HG02852 (cell line): ENCODE data around the gene WDR70.
A peak's percentile ranks its signal among the peaks of the same experiment; 100 is the strongest.
"Not testable (repeated sequence)": the region's sequence is repeated elsewhere in the genome, so short reads cannot be mapped to it uniquely, and the experiment has no call there.

Source experiments
- ATAC-seq: cut with Tn5 transposase; IDR thresholded peaks from one replicate; pipeline ENCODE4 v1.9.1; 2021; ENCODE audit warnings: mild to moderate bottlenecking, moderate library complexity; ENCODE audit not compliant: unreplicated experiment

WDR70 gene

GRCh38 chr5:37379100-37379628, at the start of gene WDR70:
Gene WDR70 (plus strand): TSS chr5:37379318. CDS start chr5:37379368, 50 bp downstream.
- ATAC-seq = peak; percentile 99

- not testable (repeated sequence) for ATAC-seq
Observed at GRCh38 chr5:37334754-37335153, 44.4 kb upstream of the WDR70 start.

- not testable (repeated sequence) for ATAC-seq
Observed at GRCh38 chr5:37342741-37343140, 36.4 kb upstream of the WDR70 start.

- ATAC-seq = no peak
Observed at GRCh38 chr5:37355161-37355560, 24.0 kb upstream of the WDR70 start.

- no peak for ATAC-seq
Observed at GRCh38 chr5:37370550-37370863, 8.6 kb upstream of the WDR70 start.

- ATAC-seq = peak; percentile 93
Observed at GRCh38 chr5:37370864-37371726, 8.0 kb upstream of the WDR70 start, which contains the start of gene NUP155. Gene NUP155 (minus strand): TSS chr5:37371106. CDS start chr5:37370977, 129 bp downstream.

- no peak for ATAC-seq
Observed at GRCh38 chr5:37375091-37375490, 4.0 kb upstream of the WDR70 start.

- ATAC-seq = not testable (repeated sequence)
Observed at GRCh38 chr5:37378066-37378465, 1.1 kb upstream of the WDR70 start.

GRCh38 chr5:37391591-37391990, 12.5 kb downstream of the WDR70 start:
- no peak for ATAC-seq

- ATAC-seq = no peak
Observed at GRCh38 chr5:37396352-37396751, 17.2 kb downstream of the WDR70 start.

GRCh38 chr5:37400501-37400900, 21.4 kb downstream of the WDR70 start:
- ATAC-seq = no peak

- ATAC-seq = no peak
Observed at GRCh38 chr5:37412515-37412914, 33.4 kb downstream of the WDR70 start.

- ATAC-seq = not testable (repeated sequence)
Observed at GRCh38 chr5:37415456-37415855, 36.3 kb downstream of the WDR70 start.

- no peak for ATAC-seq
Observed at GRCh38 chr5:37417347-37417746, 38.2 kb downstream of the WDR70 start.

GRCh38 chr5:37424441-37424840, 45.3 kb downstream of the WDR70 start:
- no peak for ATAC-seq

GRCh38 chr5:37428044-37428443, 48.9 kb downstream of the WDR70 start:
- no peak for ATAC-seq

- ATAC-seq = no peak
Observed at GRCh38 chr5:37435261-37435660, 56.1 kb downstream of the WDR70 start.

GRCh38 chr5:37436146-37436934, 57.2 kb downstream of the WDR70 start:
- ATAC-seq = peak; percentile 57

- no peak for ATAC-seq
Observed at GRCh38 chr5:37437711-37438110, 58.6 kb downstream of the WDR70 start.

GRCh38 chr5:37445783-37446182, 66.7 kb downstream of the WDR70 start:
- not testable (repeated sequence) for ATAC-seq

GRCh38 chr5:37448941-37449340, 69.8 kb downstream of the WDR70 start:
- no peak for ATAC-seq

- ATAC-seq = not testable (repeated sequence)
Observed at GRCh38 chr5:37451991-37452390, 72.9 kb downstream of the WDR70 start.
